ENCODE results near the gene DYDC2. TPM values are rescaled to one million over a fixed set of nuclear protein-coding genes. Genes with fewer than 3 reads are reported as not detected.

Gene DYDC2
- total RNA-seq, 1 donor from 2014 or later, result 1.1 TPM

GRCh38 chr10:80324086-80324485 lies 32.5 kb upstream of the DYDC2 start:
- no peaks in the 10 kb centered on the region for H3K36me3 Mint-ChIP-seq
- H3K27ac Mint-ChIP-seq, result no peak overlapping the region
- H3K9me3 Mint-ChIP-seq, result no peaks in the 10 kb centered on the region
- TF ChIP-seq CTCF (conservative IDR thresholded peaks at IDR 0.05), result no peak
- no peak overlapping the region for H3K4me3 Mint-ChIP-seq
- no peaks in the 10 kb centered on the region for H3K27me3 Mint-ChIP-seq
- H3K4me1 Mint-ChIP-seq (ENCODE audit: unreplicated experiment), result no peaks in the 10 kb centered on the region
- DNase-seq (ENCODE audit: extremely low spot score, unreplicated experiment), result no peak

- Mint-ChIP-seq H3K4me1 (ENCODE audit: unreplicated experiment) (no peaks in the 10 kb centered on the region), H3K9me3 (no peaks in the 10 kb centered on the region), H3K27ac (no peak overlapping the region), H3K4me3 (no peak overlapping the region), H3K36me3 (no peaks in the 10 kb centered on the region), H3K27me3 (no peaks in the 10 kb centered on the region)
- no peak for DNase-seq (ENCODE audit: extremely low spot score, unreplicated experiment)
- TF ChIP-seq CTCF (conservative IDR thresholded peaks at IDR 0.05), result no peak
These were observed 31.7 kb upstream of the DYDC2 start for GRCh38 chr10:80324891-80325364.

- H3K36me3 Mint-ChIP-seq, result no peaks in the 10 kb centered on the region
- no peak for DNase-seq (ENCODE audit: extremely low spot score, unreplicated experiment)
- no peak for TF ChIP-seq CTCF (conservative IDR thresholded peaks at IDR 0.05)
- H3K9me3 Mint-ChIP-seq, result peaks cover 6% of the 10 kb centered on the region
- H3K27ac Mint-ChIP-seq, result no peak overlapping the region
- peaks cover 5% of the 10 kb centered on the region for H3K27me3 Mint-ChIP-seq
- no peaks in the 10 kb centered on the region for H3K4me1 Mint-ChIP-seq (ENCODE audit: unreplicated experiment)
- no peak overlapping the region for H3K4me3 Mint-ChIP-seq
These were observed 22.6 kb upstream of the DYDC2 start for GRCh38 chr10:80333983-80334382.

GRCh38 chr10:80344276-80344675 lies 12.3 kb upstream of the DYDC2 start:
- DNase-seq (ENCODE audit: extremely low spot score, unreplicated experiment), result no peak
- no peaks in the 10 kb centered on the region for H3K27me3 Mint-ChIP-seq
- no peaks in the 10 kb centered on the region for H3K36me3 Mint-ChIP-seq
- H3K9me3 Mint-ChIP-seq, result no peaks in the 10 kb centered on the region
- no peak overlapping the region for H3K27ac Mint-ChIP-seq
- H3K4me3 Mint-ChIP-seq, result no peak overlapping the region
- H3K4me1 Mint-ChIP-seq (ENCODE audit: unreplicated experiment), result no peaks in the 10 kb centered on the region
- no peak for TF ChIP-seq CTCF (conservative IDR thresholded peaks at IDR 0.05)

GRCh38 chr10:80344912-80345311 lies 11.7 kb upstream of the DYDC2 start:
- H3K27ac Mint-ChIP-seq, result no peak overlapping the region
- H3K4me3 Mint-ChIP-seq, result no peak overlapping the region
- H3K9me3 Mint-ChIP-seq, result no peaks in the 10 kb centered on the region
- H3K4me1 Mint-ChIP-seq (ENCODE audit: unreplicated experiment), result no peaks in the 10 kb centered on the region
- no peak for TF ChIP-seq CTCF (conservative IDR thresholded peaks at IDR 0.05)
- H3K27me3 Mint-ChIP-seq, result no peaks in the 10 kb centered on the region
- H3K36me3 Mint-ChIP-seq, result no peaks in the 10 kb centered on the region
- no peak for DNase-seq (ENCODE audit: extremely low spot score, unreplicated experiment)

- Mint-ChIP-seq H3K27me3 (peaks cover 19% of the 10 kb centered on the region), H3K27ac (no peak overlapping the region), H3K36me3 (no peaks in the 10 kb centered on the region), H3K4me3 (no peak overlapping the region), H3K9me3 (no peaks in the 10 kb centered on the region), H3K4me1 (ENCODE audit: unreplicated experiment) (no peaks in the 10 kb centered on the region)
- no peak for TF ChIP-seq CTCF (conservative IDR thresholded peaks at IDR 0.05)
- DNase-seq (ENCODE audit: extremely low spot score, unreplicated experiment), result no peak
These were observed 6.3 kb upstream of the DYDC2 start for GRCh38 chr10:80350251-80350650.
